GM18498 (cell line): ENCODE data around the gene ARFRP1.
"Not testable (repeated sequence)": the region's sequence is repeated elsewhere in the genome, so short reads cannot be mapped to it uniquely, and the experiment has no call there.

Experiments used
- ATAC-seq: cut with Tn5 transposase; IDR thresholded peaks from one replicate; pipeline ENCODE4 v1.9.1; 2021; ENCODE audit warnings: mild to moderate bottlenecking, moderate library complexity; ENCODE audit not compliant: unreplicated experiment

The ARFRP1 gene

GRCh38 chr20:63678667-63679465 is 28.9 kb downstream of the ARFRP1 start:
- no peak for ATAC-seq

GRCh38 chr20:63678071-63678470 is 29.7 kb downstream of the ARFRP1 start:
- no peak for ATAC-seq

DNA sequence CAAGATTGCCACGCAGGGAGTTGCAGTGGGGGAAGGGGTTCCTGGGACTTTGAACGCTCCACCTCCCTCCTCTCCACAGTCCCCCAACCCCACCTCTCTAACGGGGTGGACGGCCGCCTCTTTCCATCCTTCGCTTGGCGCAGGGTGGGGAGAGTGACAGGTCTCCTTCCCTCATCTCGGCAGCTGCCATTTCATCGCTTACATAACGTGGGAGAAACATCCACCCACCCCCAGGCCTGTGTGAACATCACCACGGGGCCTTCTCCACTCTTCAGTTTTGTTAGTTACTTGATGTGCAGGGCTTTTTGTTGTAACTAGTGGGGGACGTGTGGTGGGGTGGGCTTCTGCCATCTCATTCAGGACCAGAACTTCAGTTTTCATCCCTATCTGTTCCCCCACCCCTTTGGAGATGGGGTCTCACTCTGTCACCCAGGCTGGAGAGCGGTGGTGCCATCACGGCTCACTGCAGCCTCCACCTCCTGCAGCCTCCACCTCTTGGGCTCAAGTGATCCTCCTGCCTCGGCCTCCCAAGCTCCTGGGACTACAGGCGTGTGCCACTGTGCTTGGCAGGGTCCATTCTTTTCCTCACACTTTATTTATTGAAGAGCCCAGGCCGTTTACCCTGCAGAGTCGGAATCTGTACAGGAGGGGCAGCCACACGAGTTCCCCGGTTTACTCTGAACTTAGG is 32.0 kb downstream of the ARFRP1 start:
- ATAC-seq, result no peak

DNA sequence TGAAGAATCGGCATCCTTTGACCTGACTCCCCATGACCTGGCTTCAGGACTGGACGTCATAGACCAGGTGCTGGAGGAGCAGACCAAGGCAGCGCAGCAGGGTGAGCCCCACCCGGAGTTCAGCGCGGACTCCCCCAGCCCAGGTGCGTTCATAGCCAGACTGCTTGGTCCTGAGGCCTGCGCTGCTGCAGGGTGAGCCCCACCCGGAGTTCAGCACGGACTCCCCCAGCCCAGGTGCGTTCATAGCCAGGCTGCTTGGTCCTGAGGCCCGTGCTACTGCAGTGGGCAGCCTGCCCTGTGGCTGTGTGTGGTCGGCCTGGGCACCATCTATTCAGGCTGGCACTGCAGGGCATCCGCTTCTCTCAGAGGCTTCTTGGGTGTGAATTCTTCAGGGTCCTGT is 33.8 kb downstream of the ARFRP1 start:
- no peak for ATAC-seq

- ATAC-seq, result no peak
Measured at GRCh38 chr20:63672666-63673065, 35.1 kb downstream of the ARFRP1 start.

- ATAC-seq, result not testable (repeated sequence)
Measured at GRCh38 chr20:63671695-63672094, 36.1 kb downstream of the ARFRP1 start.

DNA sequence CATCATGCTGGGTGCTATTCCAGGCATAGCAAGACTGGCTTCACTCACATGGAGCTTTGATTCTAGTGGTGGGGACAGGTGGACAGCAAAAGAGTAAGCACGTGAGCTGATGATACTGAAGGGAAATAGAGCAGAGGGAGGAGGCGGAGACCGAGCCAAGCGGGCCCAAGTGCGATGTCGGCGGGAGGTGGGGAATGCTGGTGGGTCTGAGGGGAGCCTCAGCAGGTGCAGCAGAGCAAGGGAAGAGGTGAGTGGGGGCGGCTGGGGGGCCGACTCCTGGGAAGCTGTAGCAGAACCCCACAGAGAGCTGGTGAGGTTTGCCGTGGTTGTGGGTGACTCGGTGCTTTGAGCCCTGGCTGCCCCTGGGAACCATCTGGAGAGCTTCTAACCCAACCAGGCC is 39.4 kb downstream of the ARFRP1 start:
- ATAC-seq, result no peak

DNA sequence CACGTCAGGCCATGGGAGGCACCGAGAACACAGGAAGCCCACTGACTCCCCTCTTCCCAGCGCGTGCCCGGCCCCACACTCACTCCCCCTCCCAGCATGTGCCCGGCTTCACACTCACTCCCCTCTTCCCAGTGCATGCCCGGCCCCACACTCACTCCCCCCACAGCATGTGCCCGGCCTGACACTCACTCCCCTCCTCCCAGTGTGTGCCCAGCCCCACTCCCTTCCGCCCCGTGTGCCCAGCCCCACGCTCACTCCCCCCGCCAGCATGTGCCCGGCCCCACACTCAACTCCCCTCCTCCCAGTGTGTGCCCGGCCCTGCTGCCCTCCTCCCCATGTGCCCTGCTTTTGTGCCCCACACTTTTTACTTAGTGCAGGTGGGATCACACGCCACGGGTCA is 39.9 kb downstream of the ARFRP1 start:
- no peak for ATAC-seq

DNA sequence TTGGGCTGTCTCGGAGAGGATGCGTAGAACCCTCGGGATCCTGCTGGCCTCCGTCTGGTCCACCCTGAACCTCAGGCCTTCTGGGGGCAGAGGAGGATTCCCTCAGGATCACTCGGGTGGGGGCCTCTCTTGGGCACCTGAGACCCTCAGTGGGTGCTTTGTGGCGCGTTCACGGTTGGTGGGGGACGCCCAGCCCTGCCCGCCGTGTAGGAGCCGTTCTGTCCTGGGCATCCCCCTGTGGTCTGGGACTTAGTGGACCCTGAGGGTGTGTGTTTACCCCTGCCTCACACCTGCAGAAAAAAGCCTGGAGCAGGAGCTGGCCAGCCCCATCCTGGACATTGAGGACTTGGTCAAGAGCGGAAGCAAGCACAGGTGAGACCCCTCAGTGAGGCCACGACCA is 42.1 kb downstream of the ARFRP1 start:
- ATAC-seq, result no peak

GRCh38 chr20:63664861-63665594 is 42.7 kb downstream of the ARFRP1 start:
- ATAC-seq, result no peak

DNA sequence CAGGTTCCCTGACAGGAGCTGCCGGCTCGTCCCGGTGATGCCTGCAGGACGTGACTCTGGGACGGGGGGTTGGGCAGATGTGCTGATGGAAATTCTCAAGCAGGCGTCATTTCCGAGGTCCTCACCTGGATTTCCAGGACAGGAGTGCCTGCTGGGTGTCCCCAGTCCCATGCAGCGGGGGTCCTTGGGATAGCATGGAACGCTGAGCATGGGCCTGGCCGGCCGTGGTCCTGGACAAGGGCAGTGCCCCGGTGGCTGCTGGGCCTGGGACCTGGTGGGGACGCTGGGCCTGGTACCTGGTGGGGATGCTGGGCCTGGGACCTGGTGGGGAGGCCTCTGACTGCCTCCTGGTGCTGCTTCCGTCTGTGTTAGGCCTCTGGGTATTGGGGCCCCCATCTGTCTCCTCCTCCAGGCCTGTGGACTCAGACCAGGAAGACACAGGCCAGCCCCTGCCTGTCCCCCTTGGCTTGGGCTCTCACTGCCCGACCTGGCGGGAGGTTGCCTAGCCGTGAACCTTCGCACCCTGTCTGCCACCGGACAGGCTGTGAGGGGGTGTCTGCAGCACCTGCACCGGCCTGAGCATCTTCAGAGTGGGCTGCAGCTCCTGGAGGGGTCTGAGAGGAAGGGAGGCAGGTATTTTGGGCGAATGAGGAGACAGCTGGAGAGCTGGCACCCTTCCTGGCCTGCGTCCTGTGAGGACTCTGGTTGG is 43.5 kb downstream of the ARFRP1 start:
- ATAC-seq, result no peak

- no peak for ATAC-seq
Measured at GRCh38 chr20:63663332-63664066, 44.3 kb downstream of the ARFRP1 start.

DNA sequence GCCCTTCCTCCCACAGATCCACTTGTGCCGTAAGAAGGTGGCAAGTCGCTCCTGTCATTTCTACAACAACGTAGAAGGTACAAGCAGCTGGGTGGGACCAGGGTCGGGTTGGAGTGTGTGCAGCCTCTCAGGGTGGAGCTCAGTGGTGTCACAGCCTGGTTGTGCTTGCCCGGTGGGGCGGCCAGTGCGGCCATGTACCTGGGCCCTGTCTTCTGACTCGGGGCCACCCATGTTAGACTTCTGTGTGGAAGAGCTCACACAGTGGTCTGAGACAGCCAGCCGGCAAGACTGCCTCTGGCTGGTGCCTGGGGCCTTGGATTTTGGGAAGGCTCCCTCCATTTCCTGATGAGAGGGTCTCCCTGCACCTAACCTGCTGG is 45.0 kb downstream of the ARFRP1 start:
- no peak for ATAC-seq

DNA sequence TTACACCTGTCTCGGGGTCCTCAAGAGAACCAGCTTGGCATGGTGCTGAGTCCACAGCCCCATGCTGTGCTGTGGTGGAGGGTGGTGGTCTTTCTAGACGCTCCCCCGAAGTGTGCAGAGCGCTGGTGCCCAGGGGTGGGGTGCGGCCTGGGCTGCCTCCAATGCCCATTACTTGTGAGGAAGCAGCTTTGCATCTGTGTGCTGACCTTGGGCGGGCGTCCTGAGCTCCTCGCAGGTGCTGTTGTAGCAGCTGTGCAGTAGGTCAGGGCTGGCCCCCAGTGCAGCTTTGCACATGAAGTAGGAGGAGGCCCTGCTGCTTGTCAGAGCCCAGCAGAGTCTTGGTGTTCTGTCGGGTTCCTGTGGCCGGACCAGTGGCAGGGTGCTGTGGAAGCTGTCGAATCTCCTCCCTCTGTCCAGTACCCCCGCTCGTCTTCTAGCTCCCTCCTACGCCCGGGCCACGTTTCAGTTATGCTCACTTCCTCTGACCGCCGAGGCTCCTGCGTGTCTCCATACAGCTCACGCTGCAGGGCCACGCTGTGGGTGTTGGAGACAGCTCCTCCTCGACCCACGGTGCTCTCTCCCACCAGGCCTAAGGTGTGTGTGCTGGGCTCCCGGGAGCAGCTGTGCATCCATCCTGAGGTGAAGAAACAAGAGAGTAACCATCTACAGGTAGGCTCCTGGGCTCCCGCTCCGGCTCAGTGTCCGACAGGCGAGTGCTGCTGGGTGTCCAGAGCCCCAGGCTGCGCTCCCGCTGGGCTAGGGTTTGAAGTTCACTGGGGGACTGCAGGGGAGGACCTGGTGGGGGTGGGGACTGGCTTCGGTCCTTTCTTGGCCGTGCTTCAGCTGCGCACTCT is 45.6 kb downstream of the ARFRP1 start:
- no peak for ATAC-seq

DNA sequence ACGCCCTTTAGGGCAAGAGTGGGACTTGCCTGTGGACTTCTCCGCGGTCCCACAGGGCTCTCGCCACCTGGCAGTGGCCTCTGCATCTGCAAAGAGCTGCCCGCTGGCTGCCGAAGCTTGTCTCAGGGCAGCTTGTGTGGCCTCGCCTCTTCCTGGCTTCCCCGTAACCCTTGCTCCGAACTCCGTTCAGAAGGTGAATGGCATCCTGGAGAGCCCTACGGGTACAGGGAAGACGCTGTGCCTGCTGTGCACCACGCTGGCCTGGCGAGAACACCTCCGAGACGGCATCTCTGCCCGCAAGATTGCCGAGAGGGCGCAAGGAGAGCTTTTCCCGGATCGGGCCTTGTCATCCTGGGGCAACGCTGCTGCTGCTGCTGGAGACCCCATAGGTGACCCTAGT is 46.7 kb downstream of the ARFRP1 start:
- ATAC-seq, result no peak

DNA sequence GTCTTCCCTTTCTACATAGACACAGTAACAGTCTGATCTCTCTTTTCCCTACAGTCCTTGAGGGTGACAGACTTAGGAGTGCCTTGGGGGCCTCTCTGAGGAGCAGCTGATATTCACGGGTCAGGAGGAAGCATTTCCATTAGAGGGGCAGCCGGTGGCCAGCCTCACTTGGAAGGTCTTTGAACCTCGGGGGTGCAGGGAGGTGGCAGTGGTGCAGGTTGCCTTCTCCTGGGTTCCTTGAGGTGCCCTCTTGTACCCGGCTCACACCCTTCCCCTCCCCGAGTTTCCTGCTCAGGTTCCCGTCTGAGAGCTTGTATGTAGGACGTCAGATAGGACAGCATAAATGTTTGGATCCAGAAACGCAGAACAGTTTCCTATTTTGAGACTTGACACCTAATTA is 47.2 kb downstream of the ARFRP1 start:
- no peak for ATAC-seq

DNA sequence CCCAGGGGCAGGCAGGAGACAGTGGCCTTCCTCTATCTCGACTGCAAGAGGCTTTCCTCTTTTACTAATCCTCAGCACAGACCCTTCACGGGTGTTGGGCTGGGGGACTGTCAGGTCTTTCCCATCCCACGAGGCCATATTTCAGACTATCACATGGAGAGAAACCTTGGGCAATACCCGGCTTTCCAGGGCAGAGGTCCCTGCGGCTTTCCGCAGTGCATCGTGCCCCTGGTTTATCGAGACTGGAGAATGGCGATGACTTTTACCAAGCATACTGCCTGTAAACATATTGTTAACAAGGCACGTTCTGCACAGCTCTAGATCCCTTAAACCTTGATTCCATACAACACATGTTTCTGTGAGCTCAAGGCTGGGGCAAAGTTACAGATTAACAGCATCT is 47.6 kb downstream of the ARFRP1 start:
- not testable (repeated sequence) for ATAC-seq

- no peak for ATAC-seq
Measured at GRCh38 chr20:63659370-63659769, 48.4 kb downstream of the ARFRP1 start.

DNA sequence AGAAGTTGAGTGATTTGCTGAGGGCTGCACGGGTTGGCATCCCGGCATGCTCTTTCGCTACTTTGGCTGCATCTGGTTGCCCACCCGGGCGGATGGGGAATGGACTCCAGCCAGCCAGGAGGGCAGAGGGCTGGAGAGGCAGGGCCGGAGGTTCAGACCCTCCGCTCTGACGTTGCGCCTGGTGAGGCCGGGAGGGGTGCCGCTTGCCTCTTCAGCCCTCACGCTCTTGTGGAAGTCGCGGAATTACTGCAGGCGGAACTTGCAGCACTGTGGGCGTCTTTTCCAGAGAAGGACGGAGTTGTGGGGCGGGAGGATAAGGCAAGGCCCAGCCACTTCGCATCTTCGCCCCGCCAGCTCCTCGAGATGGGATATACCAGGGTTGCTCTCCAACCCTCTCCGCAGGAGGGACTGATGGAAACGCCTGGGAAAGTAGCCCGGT is 49.0 kb downstream of the ARFRP1 start:
- peak; percentile 13 for ATAC-seq
